GM12878 (cell line): ENCODE data around the gene P2RX4. TPM values are rescaled to one million over a fixed set of nuclear protein-coding genes. Genes with fewer than 3 reads are reported as not detected.

Experiments used
- ATAC-seq: fragments of 200-7000 bp; cut with Tn5 transposase; 3 replicates; pipeline ENCODE4 v1.9.1; 2020; ENCODE audit warnings: mild to moderate bottlenecking, moderate library complexity
- BruUV-seq: library from RNA; stranded (reverse); fragments of 400-500 nt; replicated peaks from 2 replicates; lab custom pipeline; 2021; lab: Mats Ljungman, UMichigan
- CTCF ChIA-PET: fragments of 300-600 bp; sonication (Branson Sonifier 250); formaldehyde crosslinking; extraction: SDS; loops from one replicate; lab custom pipeline; 2021; ENCODE audit warnings: inconsistent platforms; lab: Yijun Ruan, JAX
- POLR2A ChIA-PET: fragments of 350-600 bp; formaldehyde crosslinking; extraction: SDS; loops from one replicate; lab custom pipeline; 2021; ENCODE audit warnings: inconsistent platforms; lab: Charles Lee
- RAD21 ChIA-PET: fragments of 300-600 bp; sonication (Branson Sonifier 250); formaldehyde crosslinking; loops from one replicate; lab custom pipeline; 2023; ENCODE audit warnings: antibody characterized with exemption; ENCODE audit not compliant: unreplicated experiment; lab: Charles Lee
- SMC1A ChIA-PET: fragments of 300-600 bp; sonication (Branson Sonifier 250); formaldehyde crosslinking; loops from one replicate; lab custom pipeline; 2023; ENCODE audit not compliant: unreplicated experiment, uncharacterized antibody; lab: Charles Lee
- DNase-seq: peaks from one replicate; pipeline ENCODE4 v3.0.0-alpha.2; 2011; ENCODE audit warnings: low read depth, low spot score
- FAIRE-seq: peaks from 3 replicates; lab custom pipeline; 2011; peaks lifted over from hg19 to GRCh38; lab: Jason Lieb, UNC
- H2AFZ ChIP-seq: 2 replicates; pipeline ENCODE4 v1.6.0; 2011; ENCODE audit warnings: low read depth, low read length, control low read depth; ENCODE audit not compliant: control insufficient read depth
- H3K27ac ChIP-seq: 2 replicates; pipeline ENCODE4 v1.5.1; 2011; ENCODE audit warnings: control low read depth; ENCODE audit not compliant: control insufficient read depth, insufficient read depth
- H3K27me3 ChIP-seq, 2 experiments: replicated peaks in 1 of 2; 2 replicates each; pipeline versions ENCODE4 v1.6.0 to v1.6.1; 2011; ENCODE audit warnings: low read length in 1 of 2; ENCODE audit not compliant: control insufficient read depth in 2 of 2, insufficient read depth in 2 of 2
- H3K36me3 ChIP-seq, 2 experiments: 2 replicates each; pipeline ENCODE4 v1.5.1; 2011; ENCODE audit warnings: low read length in 1 of 2; ENCODE audit not compliant: control insufficient read depth in 2 of 2, insufficient read depth in 2 of 2
- H3K4me1 ChIP-seq: 2 replicates; pipeline ENCODE4 v1.6.1; 2011; ENCODE audit warnings: mild to moderate bottlenecking, low read length, moderate library complexity, mixed read lengths; ENCODE audit not compliant: control insufficient read depth, insufficient read depth
- H3K4me2 ChIP-seq: 2 replicates; pipeline ENCODE4 v1.6.0; 2011; ENCODE audit warnings: control low read depth; ENCODE audit not compliant: control insufficient read depth, insufficient read depth
- H3K4me3 ChIP-seq: fragments of 200-600 bp; sonication (generic); 2 replicates; pipeline ENCODE4 v1.5.1; 2016
- H3K79me2 ChIP-seq: 2 replicates; pipeline ENCODE4 v1.6.0; 2011; ENCODE audit warnings: low read length; ENCODE audit not compliant: control insufficient read depth, insufficient read depth
- H3K9ac ChIP-seq: 2 replicates; pipeline ENCODE4 v1.8.0; 2011; ENCODE audit warnings: low read length, control low read depth, mixed read lengths; ENCODE audit not compliant: control insufficient read depth, insufficient read depth
- H3K9me3 ChIP-seq: replicated peaks from 3 replicates; pipeline ENCODE4 v1.5.1; 2011; ENCODE audit warnings: mild to moderate bottlenecking, low read length; ENCODE audit not compliant: control insufficient read depth, insufficient read depth
- H4K20me1 ChIP-seq: 2 replicates; pipeline ENCODE4 v1.6.0; 2011; ENCODE audit not compliant: control insufficient read depth, insufficient read depth
- PAX5 ChIP-seq: IDR thresholded peaks from 2 replicates; pipeline ENCODE4 v1.6.1; 2011; ENCODE audit warnings: low read depth, low read length, borderline replicate concordance
- ZBTB4 ChIP-seq: fragments of 450-650 bp; formaldehyde crosslinking; IDR thresholded peaks from 2 replicates; pipeline ENCODE4 v1.4.0; 2022; ENCODE audit warnings: mild to moderate bottlenecking, moderate library complexity
- WGBS: methylation state at CpG from one replicate; pipeline ENCODE4 v1.1.6; 2016; ENCODE audit warnings: low lambda C conversion rate; ENCODE audit not compliant: insufficient replicate concordance, insufficient coverage; ENCODE audit errors: missing lambda C conversion rate; 5-methylcytosine and 5-hydroxymethylcytosine counted together
- in situ Hi-C: fragments of 300-500 bp; cut with MboI; formaldehyde crosslinking; loops from 9 replicates; pipeline ENCODE4 v1.14.3; 2018; ENCODE audit warnings: mixed read lengths
- intact Hi-C: fragments of 100-400 bp; cut with micrococcal nuclease; formaldehyde crosslinking; loops from one replicate; pipeline ENCODE4 v1.14.2; 2022; ENCODE audit not compliant: unreplicated experiment
- polyA plus RNA-seq, 11 experiments: library from polyadenylated mRNA; depleted of rRNA in 4 of 11; unstranded in 6 of 11; stranded (reverse) in 5 of 11; fragments of >200 nt; fragmentation: Nextera tagmentation in 4 of 11; fragmentation: Illumina TruSeq in 1 of 11; extraction: Ambion mirVana in 4 of 11; extraction: Trizol in 1 of 11; gene quantifications; 1 replicate in 1 of 11; 2 replicates in 10 of 11; pipeline versions ENCODE4 v1.2.1 to v1.2.3, GENCODE V29; 2011 to 2016; ENCODE audit warnings: inconsistent platforms in 2 of 11, missing spikeins in 2 of 11, low read depth in 1 of 11
- total RNA-seq, 4 experiments: library from RNA; depleted of rRNA in 3 of 4; stranded (reverse); fragments of >200 nt in 3 of 4; fragmentation: Illumina TruSeq in 1 of 4; extraction: Trizol in 1 of 4; gene quantifications; 2 replicates each; pipeline versions ENCODE4 v1.2.1 to v1.2.3, GENCODE V29; 2013 to 2021

The P2RX4 gene
- total and polyA plus RNA-seq, 10 of the 15 experiments (the other 5 are each of a cell fraction or from before 2014, with no cell fraction given): 9.0 to 43.4 (median 20.5) TPM

DNA sequence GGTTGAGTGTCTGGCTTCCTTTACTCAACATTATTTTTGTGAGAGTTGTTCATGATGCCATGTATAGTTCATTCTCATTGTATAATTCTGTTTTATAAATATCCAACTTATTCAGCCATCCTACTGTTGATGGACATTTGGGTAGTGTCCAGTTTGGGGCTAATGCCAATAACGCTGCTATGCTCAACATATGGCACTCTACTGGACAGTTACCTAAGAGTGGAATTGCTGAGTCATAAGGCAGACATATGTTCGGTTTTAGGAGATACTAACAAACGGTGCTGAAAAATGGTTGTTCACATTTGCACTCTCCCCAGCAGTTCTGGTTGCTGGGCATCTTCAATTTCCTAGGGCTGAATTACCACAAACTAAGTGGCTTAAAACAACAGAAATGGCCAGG lies 28.7 kb upstream of the P2RX4 start:
- intact Hi-C loops: no loop called here
- TF ChIP-seq PAX5 (no peak), ZBTB4 (CRISPR knock-in tag) (no peak)
- TF ChIP-seq, all 136 proteins: peak for 0
- BruUV-seq: no TSS peak
- ATAC-seq (no peak), DNase-seq (no peak), FAIRE-seq (no peak)
- SMC1A ChIA-PET: no interaction called here
- Histone ChIP-seq H3K4me3 (no peak overlapping the region), H3K36me3 (no peaks in the 10 kb centered on the region), H3K4me2 (no peak overlapping the region), H3K9ac (no peak overlapping the region), H3K79me2 (no peaks in the 10 kb centered on the region), H4K20me1 (no peaks in the 10 kb centered on the region), H3K9me3 (peaks cover 4% of the 10 kb centered on the region; the same call in 2 of the 3 replicates), H2AFZ (no peak overlapping the region), H3K27me3 (no peaks in the 10 kb centered on the region), H3K4me1 (peaks cover 6% of the 10 kb centered on the region), H3K27ac (no peak overlapping the region)
- RAD21 ChIA-PET: no interaction called here
- 94% methylated on average over 3 of the region's 3 CpGs for WGBS
- in situ Hi-C loops: no loop called here
- CTCF ChIA-PET: no interaction called here
- POLR2A ChIA-PET: interaction anchor here (0.6 kb wide), 1 partner anchor 40 kb away, joined by 4 read pairs; no protein-coding TSS in a partner anchor
